NB4 (cell line): Measurements from ENCODE around the gene NCR1.
"Not testable (repeated sequence)": the region's sequence is repeated elsewhere in the genome, so short reads cannot be mapped to it uniquely, and the experiment has no call there.

Experiments
- MYC ChIP-seq: IDR thresholded peaks from 2 replicates; pipeline ENCODE4 v1.6.1; 2011; ENCODE audit warnings: low read depth, low read length
- POLR2A ChIP-seq: IDR thresholded peaks from 2 replicates; pipeline ENCODE4 v1.6.1; 2011; ENCODE audit warnings: mild to moderate bottlenecking; ENCODE audit not compliant: insufficient read length; ENCODE audit errors: extremely low read depth
- TF ChIP-seq, protein P1 (sequence below): IDR thresholded peaks from one replicate; pipeline ENCODE4 v1.5.1; 2012; ENCODE audit warnings: low read depth, low read length
- TF ChIP-seq, protein P2 (sequence below): IDR thresholded peaks from 2 replicates; pipeline ENCODE4 v1.6.1; 2011; ENCODE audit warnings: low read depth, low read length

DNA sequence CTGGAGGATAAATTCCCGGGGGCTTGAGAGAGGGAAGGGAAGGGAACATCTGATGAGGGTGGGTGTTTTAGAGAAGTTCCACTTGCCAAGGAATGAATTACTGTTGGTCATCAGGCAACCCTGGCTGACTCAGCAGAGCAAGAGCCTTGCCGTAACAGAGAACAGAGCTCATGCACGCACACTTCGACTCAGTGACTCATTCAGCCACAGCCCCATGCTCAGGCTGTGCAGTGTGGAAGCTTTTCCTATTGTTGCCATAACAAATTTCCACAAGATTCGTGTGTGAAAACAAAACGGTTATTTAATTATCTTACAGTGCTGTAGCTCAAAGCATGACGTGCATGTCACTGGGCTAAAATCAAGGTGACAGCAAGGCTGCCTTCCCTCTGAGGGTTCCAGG, 46.5 kb upstream of the NCR1 start:
- TF ChIP-seq, protein P1, sequence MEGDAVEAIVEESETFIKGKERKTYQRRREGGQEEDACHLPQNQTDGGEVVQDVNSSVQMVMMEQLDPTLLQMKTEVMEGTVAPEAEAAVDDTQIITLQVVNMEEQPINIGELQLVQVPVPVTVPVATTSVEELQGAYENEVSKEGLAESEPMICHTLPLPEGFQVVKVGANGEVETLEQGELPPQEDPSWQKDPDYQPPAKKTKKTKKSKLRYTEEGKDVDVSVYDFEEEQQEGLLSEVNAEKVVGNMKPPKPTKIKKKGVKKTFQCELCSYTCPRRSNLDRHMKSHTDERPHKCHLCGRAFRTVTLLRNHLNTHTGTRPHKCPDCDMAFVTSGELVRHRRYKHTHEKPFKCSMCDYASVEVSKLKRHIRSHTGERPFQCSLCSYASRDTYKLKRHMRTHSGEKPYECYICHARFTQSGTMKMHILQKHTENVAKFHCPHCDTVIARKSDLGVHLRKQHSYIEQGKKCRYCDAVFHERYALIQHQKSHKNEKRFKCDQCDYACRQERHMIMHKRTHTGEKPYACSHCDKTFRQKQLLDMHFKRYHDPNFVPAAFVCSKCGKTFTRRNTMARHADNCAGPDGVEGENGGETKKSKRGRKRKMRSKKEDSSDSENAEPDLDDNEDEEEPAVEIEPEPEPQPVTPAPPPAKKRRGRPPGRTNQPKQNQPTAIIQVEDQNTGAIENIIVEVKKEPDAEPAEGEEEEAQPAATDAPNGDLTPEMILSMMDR: not testable (repeated sequence)
- not testable (repeated sequence) for TF ChIP-seq POLR2A, MYC
- TF ChIP-seq, protein P2, sequence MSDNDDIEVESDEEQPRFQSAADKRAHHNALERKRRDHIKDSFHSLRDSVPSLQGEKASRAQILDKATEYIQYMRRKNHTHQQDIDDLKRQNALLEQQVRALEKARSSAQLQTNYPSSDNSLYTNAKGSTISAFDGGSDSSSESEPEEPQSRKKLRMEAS: not testable (repeated sequence)
